ENCODE data around the gene CABYR.

GRCh38 chr18:24189007-24189528, 50.2 kb downstream of the CABYR start:
- TF ChIP-seq CTCF (IDR thresholded peaks at IDR 0.05): no peak
- TF ChIP-seq POLR2AphosphoS5 (IDR thresholded peaks at IDR 0.05): no peak
- TF ChIP-seq POLR2A (IDR thresholded peaks at IDR 0.05): no peak
